ENCODE measurements around the gene KLHL1.

Gene KLHL1

GRCh38 chr13:69857183-69857821, 250.9 kb downstream of the KLHL1 start:
- DNase-seq, result no peak

DNA sequence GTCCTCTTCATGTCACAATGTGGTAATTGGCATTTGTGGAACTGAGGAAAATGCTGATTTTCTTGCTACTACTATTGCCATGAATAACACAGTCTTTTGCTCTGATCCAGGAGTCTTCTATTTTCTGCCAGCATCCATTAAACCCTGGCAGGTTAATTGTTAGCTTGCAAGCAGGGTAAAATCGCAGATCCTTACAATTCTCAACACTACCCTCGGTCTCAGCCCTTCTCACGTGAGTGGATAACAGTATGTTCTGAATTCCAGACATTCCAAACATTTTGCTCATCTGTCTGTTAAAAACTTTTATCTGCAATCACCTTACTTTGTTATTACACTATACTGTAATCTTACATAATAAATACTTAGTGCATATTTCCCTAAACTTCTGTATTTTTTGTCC, 251.9 kb downstream of the KLHL1 start:
- no peak for DNase-seq

- no peak for DNase-seq
Observed at GRCh38 chr13:69828527-69828926, 279.7 kb downstream of the KLHL1 start.

- no peak for DNase-seq
Observed at GRCh38 chr13:69820180-69820579, 288.1 kb downstream of the KLHL1 start.

- DNase-seq, result no peak
Observed at GRCh38 chr13:69817333-69817869, 290.9 kb downstream of the KLHL1 start.

DNA sequence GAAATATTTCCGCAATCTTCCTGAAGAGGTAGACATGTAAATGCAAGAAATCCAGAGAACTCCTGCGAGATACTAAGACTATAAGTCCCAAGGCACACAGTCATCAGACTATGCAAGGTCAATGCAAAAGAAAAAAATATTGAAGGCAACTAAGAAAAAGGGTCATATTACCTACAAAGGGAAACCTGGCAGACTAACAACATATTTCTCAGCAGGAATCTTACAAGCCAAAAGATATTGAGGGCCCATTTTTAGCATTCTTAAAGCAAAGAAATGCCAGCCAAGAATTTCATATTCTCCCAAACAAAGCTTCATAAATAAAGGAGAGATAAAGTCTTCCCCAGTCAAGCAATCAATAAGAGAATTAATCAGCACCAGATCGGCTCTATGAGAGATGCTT, 299.1 kb downstream of the KLHL1 start:
- no peak for DNase-seq

DNA sequence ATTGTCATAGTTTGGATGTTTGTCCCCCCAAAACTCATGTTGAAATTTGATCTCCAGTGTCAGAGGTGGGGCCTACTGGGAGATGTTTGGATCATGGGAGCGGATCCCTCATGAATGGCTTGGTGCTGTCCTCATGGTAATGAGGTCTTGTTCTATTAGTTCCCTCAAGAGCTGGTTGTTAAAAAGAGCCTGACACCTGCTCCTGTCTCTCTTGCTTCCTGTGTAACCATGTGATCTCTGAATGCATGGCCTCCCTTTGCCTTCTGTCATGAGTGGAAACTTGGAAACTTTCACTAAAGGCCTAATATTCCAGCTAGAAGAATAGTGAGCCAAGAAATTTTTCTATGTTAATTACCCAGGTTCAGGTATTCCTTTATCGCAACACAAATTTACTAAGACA, 312.0 kb downstream of the KLHL1 start:
- no peak for DNase-seq

DNA sequence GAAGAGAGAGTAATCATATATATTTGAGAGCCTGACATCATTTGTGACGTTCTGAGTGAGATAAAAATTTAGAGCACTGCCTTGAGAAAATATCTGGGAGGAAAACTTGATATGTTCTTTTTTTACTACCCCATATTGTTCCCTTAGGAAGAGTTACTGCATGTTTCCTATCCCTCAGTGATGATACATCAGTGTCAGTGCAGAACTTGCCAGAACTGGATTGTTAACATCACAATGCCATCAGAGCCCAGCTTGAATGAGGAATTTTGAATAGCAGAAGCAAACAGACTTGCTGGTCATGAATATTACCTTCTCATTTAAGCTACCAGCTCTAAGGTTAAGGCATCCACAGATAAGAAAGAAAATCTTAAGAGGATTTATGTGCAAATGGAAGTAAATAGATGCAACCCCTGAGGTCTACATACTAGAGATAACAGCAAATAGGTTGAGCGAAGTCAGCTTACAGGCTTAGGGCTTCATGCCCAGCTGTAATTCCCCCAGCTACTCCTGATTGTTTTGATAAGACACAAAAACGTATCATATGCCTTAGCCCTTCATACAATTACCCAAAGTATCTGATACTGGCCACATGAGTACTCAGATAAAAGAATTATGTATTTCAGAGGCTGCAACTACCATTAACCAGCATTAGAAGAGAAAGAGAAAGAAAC, 314.3 kb downstream of the KLHL1 start:
- no peak for DNase-seq

DNA sequence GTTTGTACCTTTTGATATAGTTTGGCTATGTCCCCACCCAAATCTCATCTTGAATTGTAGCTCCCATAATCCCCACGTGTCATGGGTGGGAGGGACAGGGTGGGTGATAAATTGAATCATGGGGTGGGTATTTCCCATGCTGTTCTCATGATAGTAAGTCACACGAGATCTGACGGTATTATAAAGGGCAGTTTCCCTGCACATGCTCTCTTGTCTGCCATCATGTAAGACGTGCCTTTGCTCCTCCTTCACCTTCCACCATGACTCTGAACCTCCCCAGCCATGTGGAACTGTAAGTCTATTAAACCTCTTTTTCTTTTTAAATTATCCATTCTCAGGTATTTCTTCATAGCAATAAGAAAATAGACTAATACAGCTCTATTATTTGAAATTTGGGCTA, 331.3 kb downstream of the KLHL1 start:
- no peak for DNase-seq

GRCh38 chr13:69769608-69770007, 338.6 kb downstream of the KLHL1 start:
- no peak for DNase-seq

GRCh38 chr13:69761581-69761980, 346.7 kb downstream of the KLHL1 start:
- DNase-seq, result no peak

- DNase-seq, result no peak
Observed at GRCh38 chr13:69755101-69755500, 353.2 kb downstream of the KLHL1 start.

GRCh38 chr13:69751259-69751658, 357.0 kb downstream of the KLHL1 start:
- no peak for DNase-seq

DNA sequence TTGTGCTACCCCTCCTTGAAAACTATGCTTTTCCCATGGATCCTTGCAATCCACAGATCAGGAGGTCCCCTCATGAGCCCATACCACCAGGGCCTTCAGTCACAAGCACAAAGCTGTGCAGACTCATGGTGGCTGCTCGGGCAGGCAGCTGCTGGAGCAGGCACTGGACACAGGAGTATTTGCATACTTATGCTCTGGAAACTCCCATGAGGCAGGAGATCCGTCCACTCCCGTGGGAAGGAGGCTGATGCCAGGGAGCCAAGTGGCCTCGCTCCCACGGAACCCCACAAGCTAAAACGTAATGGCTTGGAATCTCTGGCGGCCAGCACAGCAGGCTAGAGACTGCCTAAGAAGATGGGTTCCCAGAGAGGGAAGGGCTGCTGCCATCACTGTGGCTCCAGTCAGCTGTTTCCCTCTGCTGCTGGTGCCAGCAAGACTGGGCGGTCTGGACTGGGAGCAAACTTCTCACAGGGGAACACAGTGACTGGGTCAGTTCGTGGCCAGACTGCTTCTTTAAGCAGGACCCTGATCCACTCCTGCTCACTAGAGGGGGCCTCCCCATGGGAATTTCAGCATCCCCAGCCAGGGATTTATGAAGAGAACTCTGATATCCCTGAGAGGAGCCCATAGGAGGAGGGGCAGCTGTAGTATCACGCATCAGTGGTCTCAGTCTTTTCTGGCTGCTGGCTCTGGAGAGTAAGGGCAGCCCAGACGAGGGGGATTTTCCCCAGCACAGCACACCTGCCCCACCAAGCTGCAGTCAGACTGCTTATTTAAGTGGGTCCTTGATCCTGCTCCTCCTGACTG, 370.9 kb downstream of the KLHL1 start:
- no peak for DNase-seq

- no peak for DNase-seq
Observed at GRCh38 chr13:69721631-69722030, 386.6 kb downstream of the KLHL1 start.

- DNase-seq, result no peak
Observed at GRCh38 chr13:69720278-69720983, 387.8 kb downstream of the KLHL1 start.

- no peak for DNase-seq
Observed at GRCh38 chr13:69706807-69707206, 401.4 kb downstream of the KLHL1 start.

DNA sequence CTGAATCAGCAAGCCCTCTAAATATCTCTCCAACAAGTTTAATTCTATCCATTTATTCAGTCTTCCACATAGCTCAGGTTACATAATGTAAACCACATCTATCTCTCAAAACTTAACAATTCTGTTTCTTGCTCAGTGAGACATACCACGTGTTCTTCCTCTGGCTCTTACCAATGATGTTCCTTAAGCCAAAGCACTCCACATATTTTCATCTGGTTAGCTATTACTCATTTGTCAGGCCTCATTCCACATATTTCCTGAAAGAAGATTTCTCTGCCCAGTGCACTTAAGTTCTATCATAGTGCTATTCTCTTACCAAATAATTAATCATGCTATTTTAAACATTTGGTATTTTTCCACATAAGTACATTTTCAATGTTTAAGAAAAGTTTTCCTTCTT, 403.9 kb downstream of the KLHL1 start:
- DNase-seq, result no peak

DNA sequence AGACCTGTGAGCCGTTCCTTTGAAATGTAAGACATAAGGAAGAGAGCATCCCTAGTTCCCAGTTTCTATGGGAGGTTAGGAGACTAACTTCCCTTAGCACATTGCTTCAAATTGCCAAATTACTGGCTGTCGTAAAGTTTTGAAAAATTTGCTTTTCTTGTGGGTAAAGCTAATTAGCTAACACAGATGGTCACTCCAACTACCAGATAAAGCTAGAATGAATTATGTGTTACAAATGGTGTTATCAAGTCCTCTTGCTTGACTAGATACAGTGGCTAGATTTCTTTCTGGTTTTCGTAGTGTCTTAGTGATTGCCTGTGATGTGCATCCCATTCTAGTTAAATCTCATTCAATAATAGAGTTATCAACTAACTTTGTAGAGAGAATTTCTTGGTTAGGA, 417.3 kb downstream of the KLHL1 start:
- DNase-seq, result no peak

DNA sequence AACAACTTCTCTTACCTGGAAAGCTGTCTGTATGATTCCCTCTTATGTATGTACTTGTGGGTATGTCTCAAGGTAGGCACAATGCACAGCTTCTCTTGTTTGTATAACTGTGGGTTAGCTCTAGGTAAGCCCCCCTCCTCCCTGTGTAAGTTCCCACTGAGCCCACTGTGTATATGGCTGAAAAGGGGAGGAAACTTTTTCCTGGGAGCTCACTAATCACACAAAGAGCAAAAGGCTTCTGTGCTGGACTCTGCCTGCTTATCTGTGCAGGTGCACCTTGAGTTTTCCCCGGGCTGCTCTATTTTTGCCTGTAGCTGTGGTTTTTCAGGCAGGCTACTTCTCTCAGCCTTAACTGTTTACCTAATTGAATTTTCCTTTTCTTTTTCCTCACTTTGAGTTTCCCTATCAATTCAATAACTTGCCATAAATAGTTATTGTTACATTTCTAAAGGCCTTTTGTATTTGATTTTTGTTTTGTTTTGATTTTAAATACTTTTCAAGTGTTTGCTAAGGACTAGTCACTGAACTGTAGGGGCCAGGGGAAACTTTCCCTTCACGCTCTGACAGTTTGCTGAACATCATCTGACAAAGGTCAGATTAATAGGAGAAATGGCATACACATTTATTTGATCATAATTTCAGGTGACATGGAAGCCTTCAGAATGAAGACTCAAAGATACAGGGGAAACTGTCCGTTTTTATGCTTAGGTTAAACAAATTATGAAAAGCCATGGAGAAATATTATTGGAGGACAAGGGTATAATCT, 424.1 kb downstream of the KLHL1 start:
- no peak for DNase-seq

- no peak for DNase-seq
Observed at GRCh38 chr13:69681722-69682121, 426.5 kb downstream of the KLHL1 start.

- no peak for DNase-seq
Observed at GRCh38 chr13:69677343-69677742, 430.9 kb downstream of the KLHL1 start.

Data from effector CD8-positive, alpha-beta T cell (primary cell).